Fibroblast of peridontal ligament (primary cell): ENCODE results near the gene SLC8A1.

Experiments
- DNase-seq: peaks from one replicate; pipeline ENCODE4 v3.0.0-alpha.2; 2010; ENCODE audit errors: extremely low read depth

The SLC8A1 gene

DNA sequence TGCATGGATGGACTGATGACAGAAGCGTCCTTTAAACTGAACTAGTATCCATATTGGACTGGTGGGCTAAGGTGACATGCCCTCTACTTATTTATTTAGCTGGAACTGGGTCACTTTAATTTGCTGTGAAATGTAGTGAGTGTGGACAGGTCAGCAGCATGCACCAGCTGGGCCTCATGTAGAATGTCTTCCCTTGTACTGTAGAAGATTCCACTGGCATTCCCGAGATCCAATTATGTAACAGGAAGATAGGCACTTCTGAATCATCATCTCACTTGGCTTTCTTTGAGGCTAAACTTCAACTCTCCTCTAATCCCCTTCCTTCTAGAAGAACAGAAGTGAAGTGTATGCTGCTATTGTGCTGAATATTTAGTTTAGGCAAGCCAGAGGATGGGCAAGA, 296.2 kb downstream of the SLC8A1 start:
- no peak for DNase-seq

DNA sequence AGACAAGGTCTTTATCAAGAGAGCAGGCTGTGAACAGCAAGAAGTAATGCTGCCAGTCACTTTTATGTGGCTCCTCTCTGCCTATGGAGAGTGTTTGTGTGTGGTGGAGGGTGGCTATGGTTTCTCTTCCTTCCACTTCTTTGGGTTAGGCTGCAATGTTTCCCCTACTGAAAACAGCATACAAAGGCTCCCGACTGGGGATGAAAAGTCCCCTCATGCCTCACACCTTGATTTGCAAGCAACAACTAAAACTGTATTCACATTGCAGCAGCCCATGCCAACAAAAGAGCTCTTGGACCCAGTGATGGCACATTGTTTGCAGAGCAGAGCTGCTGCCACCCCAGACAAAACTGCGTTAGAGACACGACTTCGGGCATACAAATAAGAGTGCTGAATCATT, 301.6 kb downstream of the SLC8A1 start:
- DNase-seq, result no peak

DNA sequence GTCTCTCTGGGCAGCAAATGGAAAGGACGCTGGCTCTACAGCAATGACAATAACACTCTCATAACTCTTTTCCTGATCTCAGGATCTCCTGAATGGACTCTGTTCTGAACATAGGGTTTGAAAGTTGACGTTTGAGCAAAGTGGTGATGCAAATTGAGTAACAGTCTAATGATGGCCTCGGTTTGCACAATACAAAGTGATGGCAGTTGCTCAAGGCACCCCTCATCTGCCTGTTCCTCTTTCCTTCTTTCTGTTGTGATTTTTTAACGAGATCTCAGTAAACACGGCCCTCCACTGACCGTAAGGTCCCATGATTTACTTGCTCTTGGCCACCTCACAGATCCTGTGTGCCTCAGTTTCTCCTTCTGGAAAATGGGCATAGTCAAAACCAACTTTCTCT, 303.6 kb downstream of the SLC8A1 start:
- DNase-seq, result no peak

DNA sequence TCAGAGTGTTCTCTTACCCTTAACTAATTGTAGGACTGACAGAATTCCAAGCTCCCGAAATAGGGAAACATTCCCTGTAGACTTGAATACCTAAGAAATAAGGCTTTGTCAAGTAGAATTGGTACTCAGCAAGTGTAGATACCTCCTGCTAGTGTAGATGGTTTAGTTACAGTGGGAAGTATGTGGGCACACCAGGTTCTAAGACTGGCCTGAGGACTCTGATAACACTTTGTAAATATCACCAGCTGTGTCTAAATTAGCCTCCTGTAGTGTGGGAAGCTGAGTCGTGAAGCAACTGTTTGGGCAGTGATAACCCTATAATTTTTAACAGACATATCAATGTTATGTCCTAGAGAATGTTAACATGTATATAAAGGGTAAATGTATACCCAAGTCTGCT, 304.5 kb downstream of the SLC8A1 start:
- DNase-seq, result no peak

DNA sequence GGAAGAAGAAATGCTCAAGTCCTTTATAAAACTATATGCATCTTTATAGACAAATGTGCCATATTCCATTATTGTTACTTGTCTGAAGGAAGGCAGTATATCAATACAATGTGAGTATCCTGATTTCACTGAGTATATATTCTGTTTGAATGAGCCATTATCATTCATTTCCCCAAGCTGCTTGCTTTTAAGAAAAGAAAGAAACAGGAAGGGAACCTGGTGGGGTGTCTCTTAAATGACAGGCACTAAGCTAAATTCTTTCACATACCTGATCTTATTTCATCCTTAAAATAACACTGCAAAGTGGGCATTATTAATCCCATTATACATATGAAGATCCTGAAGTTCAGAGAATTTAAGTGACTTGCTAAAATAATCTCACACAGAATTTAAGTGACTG, 307.9 kb downstream of the SLC8A1 start:
- no peak for DNase-seq

DNA sequence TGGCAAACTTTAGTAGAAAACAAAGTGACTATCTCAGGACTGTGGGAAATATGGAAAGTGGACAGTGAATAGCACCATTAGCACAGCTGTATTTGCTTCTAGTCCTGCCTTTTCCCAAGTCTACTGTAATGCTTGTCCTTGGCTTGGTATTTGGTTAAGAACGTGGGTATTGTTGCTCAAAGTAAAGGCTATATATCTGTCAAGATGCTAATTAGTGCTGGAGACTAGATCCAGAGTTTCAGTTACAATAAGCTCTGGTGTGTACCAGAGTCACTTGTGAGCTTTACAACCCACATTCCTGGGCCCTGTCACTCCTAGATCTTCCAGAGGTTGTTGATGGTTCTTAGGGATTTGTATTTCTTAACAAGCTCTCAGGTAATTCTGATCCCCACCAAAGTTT, 313.6 kb downstream of the SLC8A1 start:
- DNase-seq, result no peak

DNA sequence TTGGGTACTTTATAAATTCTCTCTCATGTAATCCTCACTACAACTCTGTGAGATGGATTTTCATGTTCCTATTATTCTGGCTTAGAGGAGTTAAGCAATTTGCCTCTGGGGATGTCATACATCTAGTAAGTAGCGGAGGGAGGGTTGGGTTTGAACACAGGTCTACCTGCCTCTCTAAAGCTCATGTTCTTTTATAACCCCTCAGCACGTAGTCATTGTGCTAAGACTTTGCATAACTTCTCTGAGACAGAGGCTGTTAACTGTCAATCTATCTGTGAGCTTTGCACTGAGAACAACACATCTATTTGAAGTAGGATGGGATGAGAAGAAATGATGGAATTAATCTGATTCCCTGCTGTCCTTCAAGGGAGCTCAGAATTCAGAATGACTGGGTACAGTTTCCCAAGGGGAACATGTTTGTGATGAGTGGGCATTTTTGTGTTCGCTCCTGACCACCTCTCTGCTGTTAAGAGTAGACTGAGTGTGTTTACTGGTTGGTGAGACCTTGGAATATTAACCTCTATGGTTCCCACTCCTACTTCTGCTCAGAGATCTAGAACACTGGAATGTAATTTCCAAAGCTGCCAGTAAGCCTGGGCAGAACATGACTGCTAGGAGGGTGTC, 320.7 kb downstream of the SLC8A1 start:
- DNase-seq, result no peak

DNA sequence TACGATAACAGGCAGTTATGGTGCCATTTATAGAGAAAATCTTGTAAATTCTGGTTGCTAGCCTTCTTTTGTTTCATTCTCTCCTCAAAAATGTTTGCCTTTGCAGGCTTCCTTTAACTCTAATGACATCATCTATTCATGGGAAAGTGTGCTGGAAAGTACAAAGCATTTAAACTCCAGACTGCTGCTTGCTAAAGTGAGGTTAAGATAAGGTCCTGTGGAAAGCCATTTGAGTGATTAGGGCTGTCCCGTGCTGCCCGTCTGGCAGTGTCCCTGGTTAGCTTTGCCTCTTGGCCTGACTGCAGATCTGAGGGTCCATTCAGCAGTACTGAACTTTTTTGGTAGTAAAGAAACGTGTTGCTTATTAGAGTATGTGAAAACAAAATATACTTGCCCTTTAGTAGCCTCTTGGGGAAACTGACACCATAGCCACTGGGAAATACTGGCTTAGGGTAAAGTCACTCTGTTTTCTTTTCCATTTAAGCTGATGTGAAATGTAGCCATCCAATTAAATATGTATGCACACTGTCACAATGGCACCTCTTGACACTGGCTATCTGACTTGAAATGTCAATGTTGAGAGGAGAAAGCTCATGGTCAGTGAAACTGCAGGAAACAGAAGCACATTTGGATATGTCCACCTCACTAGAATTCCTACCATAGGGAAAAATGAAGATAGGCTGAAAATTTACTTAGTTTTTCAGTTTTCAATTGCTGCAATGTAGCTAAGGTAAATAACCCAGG, 321.5 kb downstream of the SLC8A1 start:
- peak; percentile 71 for DNase-seq

DNA sequence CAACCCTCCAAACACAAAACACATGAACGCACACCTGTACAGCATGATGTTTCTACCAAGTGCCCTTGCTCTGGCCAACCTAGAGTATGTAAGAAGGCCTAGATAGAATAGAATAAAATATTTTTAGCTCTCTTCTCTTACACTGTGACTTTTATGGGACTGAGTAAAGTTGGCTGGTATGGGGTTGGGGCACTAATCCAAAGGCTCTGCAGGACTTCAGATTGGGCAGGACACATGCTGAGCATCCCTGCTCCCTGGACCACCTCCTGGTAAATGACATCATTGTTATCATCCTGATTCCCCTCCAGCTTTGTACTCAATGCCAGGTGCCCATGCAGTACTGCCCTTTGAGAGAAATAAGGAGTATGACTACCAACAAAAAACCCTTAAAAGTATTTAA, 322.2 kb downstream of the SLC8A1 start:
- DNase-seq, result no peak

DNA sequence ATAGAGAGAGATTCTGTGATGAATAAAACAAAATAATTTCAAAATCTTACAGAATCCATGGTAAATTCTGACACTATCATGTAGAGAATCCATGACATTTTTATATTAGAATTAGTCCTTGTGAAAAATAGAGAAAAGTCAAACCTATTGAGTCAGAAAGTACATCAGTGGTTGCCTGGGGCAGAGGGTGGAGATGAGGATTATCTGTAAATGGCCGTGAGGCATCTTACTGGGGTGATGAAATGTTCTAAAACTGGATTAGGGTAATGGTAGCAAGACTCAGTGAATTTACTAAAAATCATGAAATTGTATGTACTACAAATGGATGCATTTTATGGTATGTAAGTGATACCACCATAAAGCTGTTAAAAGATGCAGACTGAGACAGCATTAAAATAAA, 323.1 kb downstream of the SLC8A1 start:
- no peak for DNase-seq

DNA sequence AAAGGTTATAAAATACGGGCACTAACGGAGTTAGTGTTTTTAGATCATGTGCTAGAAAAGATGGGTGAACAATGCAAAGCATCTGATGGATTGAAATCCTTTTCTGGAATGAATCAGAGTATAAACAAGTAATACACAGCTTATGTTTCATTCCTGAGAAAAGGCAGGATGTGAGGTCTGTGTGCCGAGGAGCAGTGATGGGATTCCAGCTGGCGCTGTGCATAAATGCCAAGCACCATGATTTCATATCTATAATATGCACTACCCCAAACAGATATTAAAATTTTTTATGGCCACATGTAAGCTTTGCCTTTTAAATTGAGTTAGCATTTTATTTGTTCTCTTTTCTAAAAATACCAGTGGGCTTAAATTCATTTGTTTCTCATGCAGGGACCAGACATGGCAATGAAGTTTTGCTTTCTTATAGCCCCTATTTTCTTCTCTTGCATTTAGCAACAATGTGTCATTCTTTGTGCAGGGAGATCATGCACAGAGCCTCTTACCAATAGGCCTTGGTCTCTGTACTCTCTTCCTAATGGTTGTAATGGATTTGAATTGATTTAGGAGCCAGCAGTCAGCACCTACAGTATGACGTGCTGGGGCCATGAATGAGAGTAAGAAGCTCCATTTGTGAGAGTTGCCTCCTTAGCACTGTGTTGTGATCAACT, 323.9 kb downstream of the SLC8A1 start:
- DNase-seq, result peak; percentile 92

DNA sequence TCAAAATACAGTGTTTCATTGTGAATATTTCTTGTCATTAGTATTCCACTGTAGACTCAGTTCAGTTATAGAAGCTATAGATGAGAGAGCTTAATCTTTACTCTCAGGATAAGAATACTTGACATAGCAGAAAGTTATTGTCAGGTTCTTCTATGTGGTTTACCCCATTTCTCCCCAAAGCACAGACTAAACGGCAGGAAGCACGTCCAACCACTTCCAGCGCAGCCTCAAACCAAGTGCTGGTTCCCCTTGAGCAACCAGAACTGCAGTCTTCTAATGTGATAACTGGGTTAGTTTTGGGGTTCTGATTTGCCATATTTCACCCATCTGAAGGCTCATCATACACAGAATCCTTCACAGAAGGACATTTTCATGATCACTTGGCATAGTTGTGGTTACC, 324.7 kb downstream of the SLC8A1 start:
- no peak for DNase-seq

DNA sequence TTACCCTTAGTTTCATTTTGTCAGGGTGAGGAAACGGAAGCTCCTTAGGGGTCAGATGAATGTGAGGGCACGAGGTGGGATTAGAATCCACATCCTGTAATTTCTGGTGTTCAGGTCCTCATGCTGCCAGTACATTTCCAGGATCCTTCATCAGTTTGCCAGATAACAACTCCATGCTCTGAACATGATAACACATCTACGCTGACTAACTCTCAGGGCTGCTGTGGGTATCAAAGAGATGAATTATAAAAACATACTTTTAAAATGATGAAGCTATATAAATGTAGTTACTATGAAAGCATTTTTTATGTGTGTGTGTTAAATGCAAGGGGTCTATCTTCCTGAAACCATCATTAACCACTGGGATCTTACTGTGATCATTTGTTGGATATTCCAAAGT, 325.9 kb downstream of the SLC8A1 start:
- no peak for DNase-seq

DNA sequence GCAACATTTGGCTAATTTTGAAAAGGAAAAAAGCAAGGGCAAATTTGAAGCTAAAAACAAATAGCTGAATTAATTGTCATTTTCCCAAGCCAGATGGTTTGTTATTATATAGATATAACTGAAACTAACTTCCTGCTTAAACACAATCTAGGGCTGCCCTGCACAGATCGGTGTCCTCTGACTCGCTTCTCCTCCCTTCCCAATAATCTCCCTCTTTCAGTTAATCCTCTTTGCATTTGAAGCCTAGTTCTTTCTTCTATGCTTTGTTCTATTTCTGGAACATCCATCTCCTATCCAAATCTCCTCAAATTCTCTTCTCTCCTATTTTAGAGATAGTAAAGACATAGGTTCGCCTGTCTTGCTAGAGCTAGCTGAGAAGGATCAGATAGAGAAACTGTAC, 328.1 kb downstream of the SLC8A1 start:
- no peak for DNase-seq

DNA sequence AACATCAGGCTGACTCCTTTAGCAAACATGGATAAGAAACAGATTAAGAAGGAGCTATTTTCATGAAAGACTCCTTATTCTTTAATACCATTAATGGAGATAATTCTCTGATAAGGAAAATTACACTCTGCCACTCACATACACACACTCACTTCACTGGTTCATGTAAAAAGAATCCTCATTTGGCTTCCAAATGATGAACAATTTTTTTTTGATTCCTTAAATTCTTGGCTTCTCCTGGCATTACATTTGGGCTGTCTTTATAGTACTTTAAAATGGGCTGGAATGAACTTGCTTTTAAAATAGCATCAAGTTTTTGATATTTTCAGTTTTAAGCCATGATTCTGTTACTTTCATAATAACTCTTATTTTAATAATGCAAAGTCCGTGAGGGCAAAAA, 328.6 kb downstream of the SLC8A1 start:
- peak; percentile 61 for DNase-seq

DNA sequence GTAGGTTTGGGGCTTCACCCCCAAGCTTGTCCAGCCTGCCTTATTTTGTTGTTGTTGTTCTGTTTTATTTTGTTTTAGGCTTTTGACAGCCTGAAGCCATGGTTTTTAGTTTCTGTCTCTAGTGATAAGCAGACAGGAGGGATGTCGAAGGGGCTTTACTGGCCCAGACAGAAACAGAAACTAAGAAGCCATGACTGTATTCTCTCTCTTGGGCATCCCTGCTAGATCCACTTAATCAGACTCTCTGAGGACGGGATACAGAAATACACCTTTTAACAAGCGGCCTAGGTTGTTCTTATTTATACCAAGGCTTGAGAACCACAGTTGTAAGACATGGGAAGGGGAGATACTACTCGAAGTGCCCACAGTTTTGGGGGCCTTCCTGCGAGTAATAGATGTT, 330.9 kb downstream of the SLC8A1 start:
- DNase-seq, result no peak

DNA sequence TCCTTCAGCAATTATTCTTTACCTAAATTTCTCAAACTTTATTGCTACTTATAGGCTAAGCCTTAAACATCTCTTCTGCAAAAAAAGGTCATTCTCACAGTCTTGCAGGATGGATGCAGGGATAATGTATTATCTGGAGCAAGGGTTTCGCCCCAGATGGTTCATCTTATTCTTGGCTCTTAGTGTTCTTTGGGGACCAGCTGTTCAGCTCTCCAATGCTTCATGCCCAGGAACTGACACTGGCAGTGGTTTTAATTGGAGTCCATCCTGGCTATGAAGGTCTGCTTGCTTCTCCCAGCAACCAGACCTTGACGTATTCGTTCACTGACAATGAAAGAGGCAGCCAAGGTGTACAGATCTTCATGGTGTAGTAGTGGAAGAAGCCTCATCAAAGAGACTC, 331.9 kb downstream of the SLC8A1 start:
- no peak for DNase-seq

DNA sequence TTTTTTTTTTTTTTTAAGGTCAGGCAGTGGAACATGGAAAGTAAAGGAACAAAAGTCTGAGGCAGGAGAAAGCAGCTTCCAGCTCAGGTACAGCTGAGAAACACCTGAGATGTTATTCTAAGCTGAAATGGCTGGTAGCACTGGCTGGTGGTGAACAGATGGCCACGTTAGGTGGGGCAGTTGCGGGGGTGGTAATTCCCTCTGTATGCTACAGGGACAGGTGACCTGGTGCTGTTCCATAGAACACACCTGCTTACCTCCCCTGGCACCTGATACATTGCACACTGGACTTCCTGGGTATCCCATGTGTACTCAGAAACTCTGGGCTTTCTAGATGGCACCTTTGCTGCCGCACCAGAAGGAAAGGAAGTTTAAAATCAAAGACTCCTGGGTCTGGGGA, 333.3 kb downstream of the SLC8A1 start:
- DNase-seq, result no peak

DNA sequence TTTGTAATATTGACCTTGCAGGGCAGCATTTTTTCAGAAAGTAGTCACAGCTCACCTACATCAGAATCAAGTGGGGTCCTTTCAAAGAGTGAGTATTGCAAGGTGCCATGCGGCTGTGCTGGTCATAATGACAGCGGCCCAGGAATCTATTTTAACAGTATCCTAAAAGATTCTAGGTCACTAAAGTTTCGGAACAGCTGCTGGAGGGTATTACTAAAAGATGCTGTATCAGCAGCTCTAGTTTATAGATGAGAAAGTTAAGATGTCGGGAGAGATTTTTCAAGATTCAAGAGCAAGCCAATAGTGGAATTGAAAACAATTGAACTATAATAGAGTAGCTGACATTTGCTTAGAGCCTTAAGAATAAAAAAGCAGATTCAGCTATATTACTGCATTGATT, 336.0 kb downstream of the SLC8A1 start:
- no peak for DNase-seq

DNA sequence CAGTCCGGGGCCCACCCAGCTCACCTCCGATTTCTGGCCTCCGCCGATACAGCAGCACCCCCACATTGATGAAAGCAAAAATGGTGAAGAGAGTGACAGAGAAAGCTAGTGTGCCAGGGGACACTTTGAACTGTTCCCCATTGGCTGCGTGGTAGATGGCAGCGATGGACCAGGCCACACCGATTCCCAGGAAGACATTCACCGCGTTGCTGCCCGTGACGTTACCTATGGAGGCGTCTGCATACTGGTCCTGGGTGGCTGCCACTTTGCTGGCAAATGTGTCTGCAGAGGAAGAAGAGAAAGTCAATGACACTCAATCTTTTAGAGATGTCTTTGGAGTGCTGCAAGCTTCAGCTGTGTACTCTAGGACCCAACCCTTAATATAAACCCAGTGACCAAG, 336.5 kb downstream of the SLC8A1 start:
- DNase-seq, result no peak

DNA sequence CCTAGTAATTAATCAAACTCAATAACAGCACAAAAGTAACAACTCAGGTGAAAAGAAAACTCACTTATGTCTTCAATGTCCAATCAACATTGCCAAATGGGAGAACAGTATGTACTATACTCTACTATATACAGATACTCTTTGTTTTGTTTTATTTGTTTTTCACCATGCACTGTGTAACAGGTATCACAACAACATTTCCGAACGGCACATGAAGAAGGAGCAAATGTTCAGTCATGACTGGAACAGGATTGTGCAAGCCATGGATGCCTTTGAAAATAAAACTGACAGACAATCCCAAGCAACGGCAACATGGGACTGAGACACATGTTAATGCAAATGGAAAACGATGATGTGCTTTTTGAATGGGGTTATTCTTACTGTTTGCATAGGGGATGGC, 337.9 kb downstream of the SLC8A1 start:
- DNase-seq, result no peak

DNA sequence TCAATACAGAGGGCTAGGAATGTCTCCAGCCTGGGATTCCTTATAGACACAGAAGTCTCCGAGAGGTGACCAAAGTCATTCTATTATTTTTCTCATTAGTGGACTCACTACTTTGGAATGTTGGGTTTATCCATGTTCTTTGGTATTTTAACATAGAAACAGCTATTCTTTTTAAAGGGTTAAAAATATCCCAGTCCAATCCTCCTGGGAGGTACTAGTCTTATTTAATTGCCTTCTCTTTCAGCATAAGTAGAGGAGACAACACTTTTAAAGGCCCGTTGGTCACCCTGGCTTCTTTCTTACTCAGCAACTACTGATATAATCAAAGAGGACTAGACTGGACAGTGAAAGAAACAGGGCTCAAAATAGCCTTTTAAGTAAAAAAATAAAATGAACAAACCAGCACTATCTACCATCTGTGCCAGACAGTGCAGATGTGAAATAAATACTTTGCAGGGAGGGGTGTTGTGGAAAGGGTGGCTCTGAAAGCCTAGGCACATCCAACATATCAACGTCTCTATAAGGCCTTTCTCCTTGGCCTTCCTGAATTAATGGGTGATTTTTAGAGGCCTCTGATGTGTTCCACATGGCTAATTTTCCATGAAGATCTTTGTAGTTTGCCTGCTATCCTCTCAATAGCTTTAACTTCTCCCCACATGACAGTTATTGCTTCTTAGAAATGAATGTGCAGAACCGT, 338.5 kb downstream of the SLC8A1 start:
- no peak for DNase-seq

DNA sequence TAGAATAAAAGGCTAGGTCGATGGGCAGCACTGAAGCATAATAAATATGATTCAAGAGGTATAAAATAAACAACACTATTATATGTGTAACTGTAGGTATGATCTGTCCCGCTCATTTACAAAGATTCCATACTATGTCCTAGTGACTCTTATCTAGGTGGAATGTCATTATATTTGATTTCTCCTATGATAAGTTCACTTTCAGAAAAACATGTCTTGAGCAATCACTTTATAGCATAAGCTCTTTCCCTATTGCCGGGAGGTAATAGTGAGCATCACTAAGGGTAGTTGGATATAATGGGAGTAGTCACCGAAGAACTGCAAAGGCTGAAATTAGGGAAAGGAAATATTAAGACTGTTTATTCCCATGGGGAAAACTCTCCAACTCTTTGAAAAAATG, 342.5 kb downstream of the SLC8A1 start:
- no peak for DNase-seq
